ENCODE results near the gene NDUFV3.
"Not testable (repeated sequence)": the region's sequence is repeated elsewhere in the genome, so short reads cannot be mapped to it uniquely, and the experiment has no call there.

Gene NDUFV3
- total RNA-seq, result 28.6 to 42.4 (median 35.3) reads per million in 4 experiments

- DNase-seq, result peak; percentile 100
These were observed at the start of gene NDUFV3 for GRCh38 chr21:42892931-42893755. NDUFV3 (plus strand) TSS chr21:42893309; CDS start chr21:42893334, 25 bp downstream.

GRCh38 chr21:42844411-42845113, 48.5 kb upstream of the NDUFV3 start:
- no peak for DNase-seq

GRCh38 chr21:42845296-42845965, 47.7 kb upstream of the NDUFV3 start:
- DNase-seq, result no peak

GRCh38 chr21:42846221-42846620, 46.9 kb upstream of the NDUFV3 start:
- DNase-seq, result no peak

- no peak for DNase-seq
These were observed 45.9 kb upstream of the NDUFV3 start for GRCh38 chr21:42847051-42847707.

- DNase-seq, result no peak
These were observed 45.4 kb upstream of the NDUFV3 start for GRCh38 chr21:42847726-42848125.

- not testable (repeated sequence) for DNase-seq
These were observed 44.8 kb upstream of the NDUFV3 start for GRCh38 chr21:42848144-42848931.

GRCh38 chr21:42848932-42849758, 44.0 kb upstream of the NDUFV3 start:
- no peak for DNase-seq

- DNase-seq, result no peak
These were observed 43.2 kb upstream of the NDUFV3 start for GRCh38 chr21:42849759-42850412.

GRCh38 chr21:42850463-42850862, 42.6 kb upstream of the NDUFV3 start:
- DNase-seq, result no peak

GRCh38 chr21:42850866-42851391, 42.2 kb upstream of the NDUFV3 start:
- no peak for DNase-seq

- no peak for DNase-seq
These were observed 41.1 kb upstream of the NDUFV3 start for GRCh38 chr21:42851812-42852665.

- DNase-seq, result no peak
These were observed 40.1 kb upstream of the NDUFV3 start for GRCh38 chr21:42852925-42853570.

GRCh38 chr21:42853621-42854020, 39.5 kb upstream of the NDUFV3 start:
- DNase-seq, result no peak

- no peak for DNase-seq
These were observed 38.7 kb upstream of the NDUFV3 start for GRCh38 chr21:42854246-42855010.

GRCh38 chr21:42855171-42855936, 37.8 kb upstream of the NDUFV3 start:
- no peak for DNase-seq

GRCh38 chr21:42855937-42856335, 37.2 kb upstream of the NDUFV3 start:
- DNase-seq, result no peak

Data from effector CD8-positive, alpha-beta T cell (primary cell).